Pancreas (tissue), 10 donors: ENCODE results near the gene CCDC14. TPM values are rescaled to one million over a fixed set of nuclear protein-coding genes. Genes with fewer than 3 reads are reported as not detected.

Source experiments
- ATAC-seq, 4 donors: fragments of 200-7000 bp; cut with Tn5 transposase; one replicate each; pipeline versions ENCODE4 v1.8.0 to v1.9.1; 2020; ENCODE audit warnings: mild to moderate bottlenecking in 4 of 4, moderate library complexity in 4 of 4
- DNase-seq, 6 donors: peaks; one replicate each; pipeline ENCODE4 v3.0.0-alpha.2; 2020
- FAIRE-seq: peaks from 2 replicates; lab custom pipeline; 2012; peaks lifted over from hg19 to GRCh38; lab: Jason Lieb, UNC
- H3K27ac ChIP-seq, 4 donors: fragments of 200-600 bp; sonication (generic); 1 replicate in 3 of 4; 2 replicates in 1 of 4; pipeline versions ENCODE4 v1.5.0 to v1.8.0; 2020
- H3K27me3 ChIP-seq, 4 donors: fragments of 200-600 bp; one replicate each; pipeline ENCODE4 v1.8.0; 2021
- H3K36me3 ChIP-seq, 3 donors: fragments of 200-600 bp; sonication (generic) in 1 of 3; one replicate each; pipeline versions ENCODE4 v1.5.0 to v1.8.0; 2020 to 2021
- H3K4me1 ChIP-seq, 3 donors: fragments of 200-600 bp; one replicate each; pipeline ENCODE4 v1.8.0; 2021
- H3K4me3 ChIP-seq, 4 donors: fragments of 200-600 bp; sonication (generic) in 2 of 4; one replicate each; pipeline versions ENCODE4 v1.5.0 to v1.8.0; 2020 to 2021
- H3K9me3 ChIP-seq, 4 donors: fragments of 200-600 bp; one replicate each; pipeline ENCODE4 v1.8.0; 2021
- CTCF ChIP-seq, 4 donors: fragments of 200-600 bp; sonication (generic) in 3 of 4; IDR thresholded peaks; one replicate each; pipeline versions ENCODE4 v1.5.0 to v1.8.0; 2021; ENCODE audit warnings: antibody characterized with exemption in 4 of 4
- WGBS, 2 donors: extraction: QIAGEN DNeasy Blood & Tissue Kit; methylation state at CpG; one replicate each; pipeline ENCODE4 v1.1.7; 2013; 5-methylcytosine and 5-hydroxymethylcytosine counted together
- intact Hi-C, 3 donors: fragments of 100-400 bp; cut with DNase I; formaldehyde crosslinking; loops; one replicate each; pipeline versions ENCODE4 v1.11.1 to v1.14.2; 2022
- polyA plus RNA-seq, 2 donors: library from polyadenylated mRNA; stranded (reverse); fragments of 200-250 nt; gene quantifications; one replicate each; pipeline ENCODE4 v1.2.3, GENCODE V29; 2013
- total RNA-seq, 6 donors: library from RNA; stranded (reverse); fragmentation: NEBNext Ultra II Directional in 4 of 6; extraction: Animal tissue kit (Norgen Biotek cat#: 25700) in 4 of 6; gene quantifications; one replicate each; pipeline versions ENCODE4 v1.2.1 to v1.2.4, GENCODE V29; 2021 to 2023
- donor health status: healthy with polysubstance abuse.
- donor health status: DM: no; HTN: no; CAD: no; lungs with moderate emphysema.
- donor health status: DM: no; HTN: no; CAD: no.
- donor health status: control.
- donor health status: control.
- donor health status: Bipolar disorder and iron deficiency.
- donor health status: DM: yes; HTN: yes; CAD: no.
- donor health status: DM: no; HTN: no; CAD: no.
- donor health status: DM: no; HTN: no; CAD: no.
- donor health status: DM: yes; HTN: yes; CAD: no.

Gene CCDC14
- total and polyA plus RNA-seq, 8 donors: 6.7 to 30.7 (median 11.5) TPM

DNA sequence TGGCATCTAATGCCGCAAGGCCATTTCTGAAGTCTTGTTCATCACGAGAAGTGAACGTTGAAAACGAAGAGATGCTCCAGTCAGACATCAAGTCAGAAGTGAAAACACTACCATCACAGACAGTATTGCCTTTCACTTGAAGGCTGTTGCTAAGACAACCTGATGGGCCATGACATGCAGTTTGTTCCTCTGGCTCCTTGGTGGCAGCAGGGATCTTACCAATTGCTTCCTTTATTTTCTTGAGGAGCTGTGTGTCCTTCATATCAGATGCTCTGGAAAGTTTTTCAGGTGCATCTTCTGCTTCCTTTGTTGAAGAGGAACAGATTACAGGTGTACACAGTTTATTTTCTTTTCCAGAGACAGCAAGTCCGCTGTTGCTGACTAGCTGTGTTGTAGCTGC lies 46.2 kb downstream of the CCDC14 start:
- no peak for TF ChIP-seq CTCF (IDR thresholded peaks at IDR 0.05)
- DNase-seq (no peak), ATAC-seq (no peak), FAIRE-seq (no peak)
- Histone ChIP-seq H3K9me3 (peaks cover 0 to under 1% (median 0%) of the 10 kb centered on the region in 4 donors), H3K36me3 (no peaks in the 10 kb centered on the region), H3K27me3 (no peaks in the 10 kb centered on the region), H3K27ac (no peak overlapping the region), H3K4me1 (no peaks in the 10 kb centered on the region), H3K4me3 (no peak overlapping the region)
- intact Hi-C loops: no loop called here
- 77 to 94% methylated on average over 5 of the region's 5 CpGs for WGBS, 2 donors

- no peak for DNase-seq
- H3K27me3 ChIP-seq: no peaks in the 10 kb centered on the region
- no peak overlapping the region for H3K27ac ChIP-seq
- WGBS, 2 donors: 89 to 99% methylated on average over 2 of the region's 2 CpGs
- no peak overlapping the region for H3K4me3 ChIP-seq
- no peak for TF ChIP-seq CTCF (IDR thresholded peaks at IDR 0.05)
- no peaks in the 10 kb centered on the region for H3K36me3 ChIP-seq
- FAIRE-seq: no peak
- H3K9me3 ChIP-seq: no peaks in the 10 kb centered on the region
- no peaks in the 10 kb centered on the region for H3K4me1 ChIP-seq
- intact Hi-C loops: no loop called here
- no peak for ATAC-seq
Measured at GRCh38 chr3:123909785-123910184, 51.2 kb downstream of the CCDC14 start.

DNA sequence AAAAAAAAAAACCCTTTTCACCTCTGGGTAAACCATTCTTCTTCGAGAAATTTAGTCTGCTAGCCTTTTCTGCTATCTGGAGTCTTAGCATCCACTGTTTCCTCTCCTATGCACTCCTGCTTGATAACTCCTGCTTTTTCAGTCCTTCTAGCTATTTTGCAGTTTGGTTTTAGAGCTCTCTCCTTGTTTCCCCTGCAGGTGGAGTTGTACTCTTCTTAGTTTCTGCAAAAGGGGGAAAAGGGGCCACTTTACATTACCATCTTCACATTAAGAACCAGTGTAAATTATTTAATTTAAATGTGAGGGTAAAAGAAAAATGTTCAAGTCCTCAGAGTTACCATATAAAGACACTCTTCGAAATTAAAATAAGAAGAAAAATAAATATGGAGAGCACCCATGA lies 53.3 kb downstream of the CCDC14 start:
- DNase-seq (no peak), ATAC-seq (no peak), FAIRE-seq (no peak)
- no peak overlapping the region for H3K27ac ChIP-seq
- intact Hi-C loops: no loop called here
- WGBS, 2 donors: 60 to 70% methylated on average over 2 of the region's 2 CpGs
- TF ChIP-seq CTCF (IDR thresholded peaks at IDR 0.05): no peak
- no peaks in the 10 kb centered on the region for H3K27me3 ChIP-seq
- no peaks in the 10 kb centered on the region for H3K9me3 ChIP-seq
- H3K4me1 ChIP-seq: no peaks in the 10 kb centered on the region
- H3K4me3 ChIP-seq: no peak overlapping the region
- no peaks in the 10 kb centered on the region for H3K36me3 ChIP-seq

DNA sequence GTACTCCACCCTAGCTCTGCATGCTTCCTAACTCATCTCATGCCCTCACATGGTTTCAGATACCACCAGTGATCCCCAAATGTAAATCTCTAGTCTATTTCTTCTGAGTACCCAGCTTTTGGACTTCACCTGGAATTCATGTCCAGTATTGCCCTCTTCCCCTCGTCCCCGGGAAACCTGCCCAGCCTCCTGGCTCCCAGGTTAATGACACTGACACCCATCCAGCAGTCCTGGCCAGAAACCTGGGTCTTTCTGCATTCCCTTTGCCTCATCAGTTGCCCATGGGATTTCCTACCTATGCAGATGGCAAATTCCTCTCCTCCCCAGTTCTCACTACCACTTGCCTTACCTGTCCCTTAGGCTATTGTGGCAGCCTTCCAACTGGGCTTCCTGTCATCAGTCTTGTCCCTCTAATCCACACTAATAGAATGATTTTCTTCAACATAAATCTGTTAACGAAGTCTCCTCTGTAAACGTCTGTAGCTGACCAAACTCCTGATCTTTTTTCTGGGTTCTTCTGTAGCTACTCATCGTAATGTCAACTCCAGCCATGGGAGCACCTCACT lies 61.6 kb downstream of the CCDC14 start:
- no peak overlapping the region for H3K4me3 ChIP-seq
- no peaks in the 10 kb centered on the region for H3K27me3 ChIP-seq
- no peak overlapping the region for H3K27ac ChIP-seq
- DNase-seq (no peak), ATAC-seq (no peak), FAIRE-seq (no peak)
- no peaks in the 10 kb centered on the region for H3K36me3 ChIP-seq
- no peaks in the 10 kb centered on the region for H3K4me1 ChIP-seq
- intact Hi-C loops: no loop called here
- 79 to 82% methylated on average over 5 of the region's 5 CpGs for WGBS, 2 donors
- no peak for TF ChIP-seq CTCF (IDR thresholded peaks at IDR 0.05)
- H3K9me3 ChIP-seq: no peaks in the 10 kb centered on the region

DNA sequence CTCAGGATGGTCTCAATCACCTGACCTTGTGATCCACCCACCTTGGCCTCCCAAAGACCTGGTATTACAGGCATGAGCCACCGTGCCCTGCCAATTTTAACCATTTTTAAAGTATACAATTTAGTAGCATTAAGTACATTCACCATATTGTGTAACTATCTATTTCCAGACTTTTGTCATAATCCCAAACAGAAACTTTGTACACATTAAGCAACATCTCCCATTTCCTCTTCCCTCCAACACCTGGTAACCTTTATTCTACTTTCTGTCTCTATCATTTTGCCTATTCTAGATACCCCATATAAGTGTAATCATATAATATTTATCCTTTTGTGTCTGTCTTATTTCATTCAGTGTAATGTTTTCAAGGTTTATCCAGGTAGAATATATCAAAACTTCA lies 68.0 kb downstream of the CCDC14 start:
- Histone ChIP-seq H3K36me3 (no peaks in the 10 kb centered on the region), H3K4me3 (no peak overlapping the region), H3K27me3 (no peaks in the 10 kb centered on the region), H3K4me1 (no peaks in the 10 kb centered on the region), H3K9me3 (no peaks in the 10 kb centered on the region), H3K27ac (no peak overlapping the region)
- TF ChIP-seq CTCF (IDR thresholded peaks at IDR 0.05): no peak
- ATAC-seq: no peak
- no peak for DNase-seq
- WGBS, 2 donors: 69 to 87% methylated on average over 1 of the region's 1 CpG
- intact Hi-C loops: no loop called here
- FAIRE-seq: no peak
